Raji (cell line): Measurements from ENCODE around the gene NFATC1.

ENCODE experiments used
- POLR2A ChIP-seq: IDR thresholded peaks from 2 replicates; pipeline ENCODE4 v1.6.1; 2011; ENCODE audit warnings: low read depth, low read length, control low read depth; ENCODE audit not compliant: insufficient read depth

NFATC1 gene

DNA sequence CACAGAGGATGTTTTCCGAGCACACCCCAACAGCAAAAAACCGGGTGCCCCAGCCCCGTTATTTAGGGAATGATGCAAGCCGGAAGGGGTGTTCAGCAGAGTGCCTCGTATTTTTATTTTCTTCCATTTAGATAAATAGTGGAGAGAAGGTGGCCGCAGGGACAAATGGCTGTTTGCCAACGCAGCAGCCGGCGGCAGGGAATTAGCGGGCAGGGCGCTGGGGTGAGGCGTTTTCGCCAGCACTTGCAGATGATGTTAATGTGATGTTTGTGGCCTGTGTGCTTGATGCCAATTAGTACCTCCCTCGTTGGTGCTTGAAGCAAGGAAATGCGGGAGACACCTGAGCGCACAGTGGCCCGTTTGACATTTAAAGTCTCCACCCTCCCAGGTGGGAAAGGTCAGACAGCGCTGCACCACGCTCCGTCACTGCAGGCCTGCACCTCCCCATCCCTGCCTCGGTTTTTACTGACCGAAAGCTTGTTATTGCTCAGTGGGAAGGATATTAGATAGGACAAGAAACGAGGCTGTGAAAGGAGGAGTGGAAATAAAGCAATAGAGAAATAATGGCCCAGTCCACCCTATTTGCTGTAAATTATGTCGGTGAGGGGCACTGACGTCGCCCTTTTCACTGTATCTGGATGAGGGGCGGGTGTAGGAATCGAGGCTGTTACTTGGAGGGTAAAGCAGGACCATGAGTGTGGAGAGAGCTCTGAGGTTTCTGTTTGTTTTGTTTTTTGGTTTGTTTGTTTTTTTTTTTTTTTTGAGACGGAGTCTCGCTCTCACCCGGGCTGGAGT is 39.1 kb downstream of the NFATC1 start:
- no peak for TF ChIP-seq POLR2A

DNA sequence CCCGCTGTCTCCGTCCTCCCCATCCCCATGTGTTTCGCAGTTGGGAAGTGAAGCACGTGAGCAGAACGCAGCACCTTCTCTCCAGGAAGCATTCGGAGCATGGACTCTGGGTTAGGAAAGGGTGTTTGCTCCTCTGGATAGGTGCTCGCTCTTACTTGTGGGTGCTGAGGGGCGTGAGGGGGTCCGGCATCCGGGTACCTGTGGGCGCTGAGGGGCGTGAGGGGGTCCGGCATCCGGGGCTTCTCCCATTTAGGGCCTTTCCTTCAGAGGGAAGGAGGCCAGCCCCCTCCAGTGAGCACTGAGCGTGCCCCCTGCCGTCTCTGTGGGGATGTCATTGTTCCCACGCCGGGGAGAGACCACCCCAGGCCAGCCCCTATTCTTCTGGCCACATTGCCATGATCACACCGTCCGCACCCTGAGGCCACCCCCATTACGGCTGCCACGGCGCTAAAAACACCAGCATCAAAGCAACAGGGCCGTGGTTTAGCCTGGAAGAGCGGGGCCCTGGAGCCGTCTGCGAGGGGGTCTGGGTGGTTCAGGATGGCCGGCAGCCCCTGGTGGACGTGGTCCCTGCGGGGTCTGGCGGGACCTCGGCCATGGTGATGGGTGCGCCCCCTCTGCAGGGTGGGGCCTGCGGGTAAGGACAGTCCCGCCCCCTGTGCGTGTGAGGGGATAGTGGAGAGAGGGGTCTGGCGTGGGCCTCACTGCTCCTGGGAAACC is 41.0 kb downstream of the NFATC1 start:
- TF ChIP-seq POLR2A: no peak

DNA sequence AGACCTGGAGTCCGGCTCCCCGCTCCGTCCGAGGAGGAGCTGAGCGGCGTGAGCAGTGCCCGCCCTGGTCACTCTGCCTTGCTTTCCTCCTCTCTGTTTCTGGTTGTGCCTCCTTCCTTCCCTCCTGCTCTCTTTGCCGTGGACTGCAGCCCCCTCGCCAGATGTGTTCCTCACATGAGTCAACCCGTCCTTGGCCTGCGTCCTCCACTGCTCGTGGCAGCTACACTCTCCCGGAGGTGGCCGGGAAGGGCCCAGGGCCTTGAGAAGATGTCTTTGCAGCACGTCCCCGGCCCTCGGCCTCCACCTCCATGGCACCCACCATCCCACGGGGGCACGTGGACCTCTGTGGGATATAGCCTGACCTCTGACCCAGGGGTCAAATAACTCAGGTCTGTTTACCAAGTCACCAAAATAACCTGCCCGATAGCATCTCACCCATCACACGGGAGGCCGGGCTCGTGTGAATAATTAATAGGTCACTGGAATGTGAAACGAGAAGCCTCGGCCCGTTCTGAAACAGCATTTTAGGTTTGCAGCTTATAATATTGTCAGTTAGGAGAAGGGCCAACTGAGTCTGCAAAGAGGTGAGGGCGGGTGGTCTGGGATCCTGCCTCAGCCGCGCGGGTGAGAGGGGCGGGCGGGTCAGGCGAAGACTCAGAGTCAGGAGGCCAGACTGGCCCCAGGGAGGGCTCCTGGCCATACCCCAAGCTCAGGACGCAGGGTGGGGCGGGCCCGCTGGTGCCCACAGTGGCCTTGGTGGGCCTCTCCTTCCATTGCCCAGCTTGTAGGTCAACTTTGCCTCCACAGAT is 42.6 kb downstream of the NFATC1 start:
- no peak for TF ChIP-seq POLR2A

DNA sequence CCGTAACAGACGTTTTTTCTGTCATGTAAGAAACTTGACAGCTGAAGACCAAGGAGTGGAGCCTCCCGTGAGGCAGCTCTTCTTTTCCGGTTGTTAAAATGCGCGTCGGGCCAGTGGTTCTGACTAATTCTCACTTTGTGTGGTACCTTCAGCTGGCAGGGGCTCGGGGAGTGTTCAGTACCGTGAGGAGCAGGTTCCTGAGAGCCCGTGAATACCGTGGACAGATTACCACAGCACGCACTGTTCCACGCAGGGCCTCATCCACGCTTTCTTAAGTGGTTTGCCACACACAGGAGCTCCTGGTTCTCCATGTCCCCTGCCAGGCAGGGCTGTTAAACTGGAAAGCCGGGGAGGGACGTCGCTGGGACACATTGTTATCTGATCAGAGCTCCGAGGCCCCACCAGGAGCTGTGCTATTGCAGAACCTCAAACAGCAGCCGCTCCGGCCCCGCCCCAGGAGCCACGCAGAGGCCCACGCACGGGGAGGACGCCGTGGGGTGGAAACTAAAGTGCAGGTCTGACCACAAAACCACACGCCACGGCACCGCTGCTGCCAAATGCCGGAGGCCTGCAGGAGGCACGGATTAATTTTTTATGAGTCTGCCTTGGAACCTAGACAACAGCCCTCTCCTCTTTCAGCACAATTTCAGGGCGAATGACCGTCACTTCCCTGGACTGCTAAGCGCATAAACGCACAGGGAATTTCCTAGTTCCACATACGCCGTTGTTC is 43.3 kb downstream of the NFATC1 start:
- no peak for TF ChIP-seq POLR2A

GRCh38 chr18:79439628-79440023 is 43.9 kb downstream of the NFATC1 start:
- TF ChIP-seq POLR2A: no peak

DNA sequence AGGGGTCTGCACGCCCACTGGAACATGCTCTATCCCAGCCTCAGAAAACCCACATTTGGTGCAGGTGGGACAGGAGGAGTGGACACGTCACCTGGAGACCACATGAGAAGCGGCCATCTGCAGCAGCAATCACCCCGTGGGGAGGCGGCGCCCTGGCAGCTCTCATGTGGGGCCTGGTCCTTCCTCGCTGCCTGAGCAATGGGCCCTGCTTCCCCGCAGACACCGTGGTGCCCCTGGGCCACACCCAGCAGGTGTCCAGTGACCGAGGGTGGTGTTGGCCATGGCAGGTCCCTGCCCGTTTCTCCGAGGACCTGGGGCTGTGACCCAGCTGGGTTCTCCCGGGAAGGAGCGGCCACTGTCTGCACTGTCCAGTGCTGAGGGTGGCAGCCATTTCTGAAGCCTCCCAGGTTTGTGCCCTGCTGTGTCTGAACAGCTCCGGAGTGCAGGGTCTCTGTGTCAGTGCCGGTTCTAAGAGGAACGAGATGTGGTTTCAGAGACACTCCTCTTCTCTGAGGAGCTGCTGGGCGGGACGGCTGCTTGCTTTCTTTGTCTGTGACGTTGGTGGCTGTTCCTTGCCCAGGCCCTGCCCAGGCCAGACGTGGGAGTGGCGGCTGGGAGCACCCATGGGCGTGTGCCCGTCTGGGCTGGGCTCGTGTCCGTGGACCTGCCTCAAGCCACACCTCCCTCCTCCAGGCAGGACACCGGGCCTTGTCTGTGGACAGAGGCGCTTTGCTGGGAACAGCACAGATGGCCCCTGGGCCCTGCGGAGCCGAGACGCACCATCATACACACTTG is 44.8 kb downstream of the NFATC1 start:
- TF ChIP-seq POLR2A: no peak

GRCh38 chr18:79441420-79441819 is 45.7 kb downstream of the NFATC1 start:
- no peak for TF ChIP-seq POLR2A

DNA sequence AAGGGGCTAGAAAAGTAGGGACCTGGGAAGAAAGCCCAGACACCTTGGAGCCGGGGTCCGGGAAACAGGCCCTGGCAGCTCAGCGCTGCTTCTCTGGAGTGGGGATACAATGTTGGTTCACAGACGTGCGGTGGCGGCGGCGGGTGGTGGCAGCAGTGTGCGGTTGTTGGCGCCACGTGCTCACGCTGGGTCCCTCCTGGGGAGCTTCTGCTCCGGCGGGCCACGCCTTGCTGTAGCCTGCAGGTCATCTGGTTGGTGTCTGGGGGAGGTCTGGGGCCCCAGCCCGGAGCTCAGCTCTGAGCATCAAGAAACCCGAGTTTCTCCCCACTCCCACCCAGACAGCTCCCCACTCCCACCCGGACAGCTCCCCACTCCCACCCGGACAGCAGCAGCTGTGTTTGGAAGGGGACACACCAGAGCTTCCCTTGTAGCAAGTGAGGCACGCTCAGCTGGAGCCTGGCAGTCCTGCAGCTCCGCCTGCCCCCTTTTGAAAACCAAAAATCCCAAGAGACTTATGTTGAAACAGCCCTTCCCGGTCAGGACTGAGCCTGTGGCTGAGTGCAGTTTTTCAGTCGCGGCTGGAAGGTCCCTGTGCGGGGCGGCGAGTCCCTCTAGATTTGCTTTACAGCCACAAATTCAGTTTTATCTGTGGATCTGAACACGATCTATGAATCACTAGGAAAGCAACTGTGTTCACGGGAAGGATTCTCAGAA is 46.9 kb downstream of the NFATC1 start:
- no peak for TF ChIP-seq POLR2A

GRCh38 chr18:79445221-79445620 is 49.5 kb downstream of the NFATC1 start:
- no peak for TF ChIP-seq POLR2A

GRCh38 chr18:79445696-79446561 is 50.2 kb downstream of the NFATC1 start:
- TF ChIP-seq POLR2A: no peak

DNA sequence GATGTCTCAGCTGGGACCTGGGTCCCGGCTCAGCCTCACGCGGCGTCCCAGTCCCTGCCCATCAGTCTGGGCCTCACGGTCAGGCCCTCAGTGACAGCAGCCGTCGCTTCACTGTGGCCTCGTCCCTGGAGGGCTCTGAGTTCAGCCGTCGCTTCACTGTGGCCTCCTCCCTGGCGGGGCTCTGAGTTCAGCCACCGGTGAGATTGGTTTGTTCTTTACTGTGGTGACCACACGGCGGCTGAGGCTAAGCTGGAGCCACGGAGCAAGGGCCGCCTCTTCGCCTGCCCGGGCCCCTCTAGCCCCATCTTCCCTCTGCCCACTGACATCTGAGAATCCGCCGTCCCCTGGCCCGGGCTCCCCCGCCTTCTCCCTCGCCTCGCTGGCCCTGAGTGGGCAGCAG is 51.2 kb downstream of the NFATC1 start:
- no peak for TF ChIP-seq POLR2A

DNA sequence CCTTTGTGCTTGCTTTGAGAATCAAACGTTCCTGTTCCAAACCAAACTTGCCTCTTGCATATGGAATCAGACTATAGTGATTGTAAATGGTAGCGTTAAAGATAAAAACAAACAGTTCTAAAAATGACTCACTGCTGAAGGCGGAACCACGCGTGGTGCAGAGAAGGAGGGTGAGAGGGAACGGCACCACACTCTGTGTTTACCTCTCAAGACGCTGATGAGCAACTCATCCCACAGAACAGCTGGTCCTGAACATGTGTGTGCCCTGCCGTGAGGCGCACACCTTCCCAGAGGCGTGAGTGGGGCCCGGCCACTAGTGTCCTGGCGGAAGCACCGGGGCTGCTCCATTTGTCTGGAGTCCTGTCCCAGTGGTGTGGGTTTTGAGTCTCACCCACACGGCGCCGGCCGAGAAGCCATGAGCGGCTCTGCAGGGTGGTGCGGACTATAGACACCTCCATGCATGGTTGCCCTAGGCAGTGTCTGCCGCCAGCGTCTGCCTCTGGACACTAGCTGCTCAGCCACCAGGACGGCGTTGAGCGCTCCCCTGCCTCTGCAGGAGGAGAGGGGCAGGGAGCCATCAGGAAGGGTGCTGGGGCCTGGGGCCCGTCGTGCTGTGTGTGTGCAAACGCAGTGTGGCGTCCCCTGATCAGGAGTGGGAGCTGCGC is 52.1 kb downstream of the NFATC1 start:
- no peak for TF ChIP-seq POLR2A

- no peak for TF ChIP-seq POLR2A
Measured at GRCh38 chr18:79448621-79449020, 52.9 kb downstream of the NFATC1 start.
